ENCODE data around the gene CCDC182. TPM values are rescaled to one million over a fixed set of nuclear protein-coding genes. Genes with fewer than 3 reads are reported as not detected.

CCDC182 gene
- polyA plus RNA-seq, 1 of the 3 experiments (the other 2 are of a cell fraction), result not detected

- Histone ChIP-seq H3K4me1 (ENCODE audit: control insufficient read depth in 1 of 2, insufficient read depth in 2 of 2, low read depth in 1 of 2, low read length in 1 of 2) (peaks cover 0 to 55% of the 10 kb centered on the region in 2 experiments; a peak in 2 of 4 replicates), H3K27me3 (ENCODE audit: insufficient read depth) (peaks cover 6% of the 10 kb centered on the region; the same call in 1 of the 2 replicates), H3K9me2 (no peaks in the 10 kb centered on the region), H3K4me3 (ENCODE audit: low read depth in 2 of 2, low read length in 1 of 2) (no peak overlapping the region), H4K20me1 (ENCODE audit: insufficient read depth) (no peaks in the 10 kb centered on the region), H3K9me3 (no peaks in the 10 kb centered on the region), H3K9ac (no peak overlapping the region), H3K79me2 (ENCODE audit: insufficient read depth) (no peaks in the 10 kb centered on the region), H2AFZ (ENCODE audit: low read depth) (no peak overlapping the region), H3K4me2 (no peak overlapping the region), H3K27ac (ENCODE audit: low read depth in 2 of 2, low read length in 1 of 2) (peak overlapping the region in 1 of 2 experiments; percentile 98; a peak in 2 of 4 replicates), H3K36me3 (replicated peaks in 1 of 2; ENCODE audit: control insufficient read depth in 1 of 2, insufficient read depth in 2 of 2, low read length in 1 of 2) (no peaks in the 10 kb centered on the region), H3F3A (replicated peaks; ENCODE audit: insufficient read depth) (no peaks in the 10 kb centered on the region)
- TF ChIP-seq FOXM1 (IDR thresholded peaks at IDR 0.05; ENCODE audit: low read depth) (no peak), GATA2 (CRISPR knock-in tag; IDR thresholded peaks at IDR 0.05) (no peak), TCF12 (IDR thresholded peaks at IDR 0.05) (no peak), YY1 (IDR thresholded peaks at IDR 0.05; ENCODE audit: low read depth) (no peak), NFIC (IDR thresholded peaks at IDR 0.05; ENCODE audit: borderline replicate concordance) (no peak), REST (IDR thresholded peaks at IDR 0.05; ENCODE audit: low read depth, low read length) (no peak), FOXJ3 (CRISPR knock-in tag; IDR thresholded peaks at IDR 0.05) (no peak), NRF1 (IDR thresholded peaks at IDR 0.05; ENCODE audit: low read depth, low read length) (no peak), PBX3 (IDR thresholded peaks at IDR 0.05) (no peak), TEAD4 (IDR thresholded peaks at IDR 0.05; ENCODE audit: borderline replicate concordance, insufficient read depth) (no peak), RXRA (IDR thresholded peaks at IDR 0.05; ENCODE audit: borderline replicate concordance, low read depth) (no peak), RCOR1 (IDR thresholded peaks at IDR 0.05; ENCODE audit: low read length) (no peak), CTCF (IDR thresholded peaks at IDR 0.05) (no peak), RAD21 (IDR thresholded peaks at IDR 0.05; ENCODE audit: low read length) (no peak), MAX (IDR thresholded peaks at IDR 0.05; ENCODE audit: low read depth) (no peak), IRF3 (IDR thresholded peaks at IDR 0.05; ENCODE audit: low read depth, low read length) (no peak), ELF1 (IDR thresholded peaks at IDR 0.05) (no peak), POLR2AphosphoS5 (IDR thresholded peaks at IDR 0.05; ENCODE audit: low read depth, low read length) (no peak), JUND (IDR thresholded peaks at IDR 0.05) (no peak)
- DNase-seq, result no peak
- ChIA-PET CTCF (interaction anchor here (0.8 to 9.4 kb wide), 14 partner anchors 10 to 509 kb away, joined by 3 to 117 read pairs (median 4); no protein-coding TSS in a partner anchor), POLR2A (interaction anchor here (0.7 to 2.9 kb wide), 14 partner anchors 11 to 667 kb away, joined by 3 to 30 read pairs (median 4); no protein-coding TSS in a partner anchor)
- WGBS (ENCODE audit: low lambda C conversion rate), result 79% methylated on average over 8 of the region's 8 CpGs
Measured at GRCh38 chr17:57751348-57751971, 6.4 kb upstream of the CCDC182 start.

Measured in SK-N-SH (cell line).